HG03571 (cell line): Measurements from ENCODE around the gene MXD1.
A peak's percentile ranks its signal among the peaks of the same experiment; 100 is the strongest.
"Not testable (repeated sequence)": the region's sequence is repeated elsewhere in the genome, so short reads cannot be mapped to it uniquely, and the experiment has no call there.

Experiments used
- ATAC-seq: cut with Tn5 transposase; IDR thresholded peaks from one replicate; pipeline ENCODE4 v1.9.1; 2021; ENCODE audit not compliant: unreplicated experiment

Gene MXD1

DNA sequence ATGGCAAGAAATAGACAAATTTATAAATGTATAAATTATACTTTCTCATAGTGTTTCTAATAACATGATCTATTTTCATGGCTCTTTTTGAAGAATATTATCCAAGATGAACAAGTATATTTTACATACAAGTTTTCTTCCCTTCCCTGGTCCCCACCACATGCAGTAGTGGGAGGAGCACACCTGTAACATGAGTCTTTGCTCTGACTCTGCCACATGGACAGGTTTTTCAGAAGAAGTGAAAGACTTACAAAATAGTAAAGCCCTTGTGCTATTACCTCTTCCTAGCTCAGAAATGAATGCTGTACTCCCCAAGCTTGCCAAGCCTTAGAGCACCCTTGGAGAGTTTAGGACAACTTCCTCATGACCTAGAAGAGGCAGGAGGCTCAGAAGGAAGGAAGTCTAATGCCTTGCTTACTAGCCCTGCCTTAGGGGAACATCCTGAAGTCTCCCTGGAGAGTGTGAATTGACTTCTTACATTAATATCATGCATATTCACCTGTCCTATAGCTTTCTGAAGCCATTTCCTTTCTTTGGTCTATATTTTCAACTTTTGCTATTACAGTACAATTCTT lies 18.4 kb downstream of the MXD1 start:
- no peak for ATAC-seq

DNA sequence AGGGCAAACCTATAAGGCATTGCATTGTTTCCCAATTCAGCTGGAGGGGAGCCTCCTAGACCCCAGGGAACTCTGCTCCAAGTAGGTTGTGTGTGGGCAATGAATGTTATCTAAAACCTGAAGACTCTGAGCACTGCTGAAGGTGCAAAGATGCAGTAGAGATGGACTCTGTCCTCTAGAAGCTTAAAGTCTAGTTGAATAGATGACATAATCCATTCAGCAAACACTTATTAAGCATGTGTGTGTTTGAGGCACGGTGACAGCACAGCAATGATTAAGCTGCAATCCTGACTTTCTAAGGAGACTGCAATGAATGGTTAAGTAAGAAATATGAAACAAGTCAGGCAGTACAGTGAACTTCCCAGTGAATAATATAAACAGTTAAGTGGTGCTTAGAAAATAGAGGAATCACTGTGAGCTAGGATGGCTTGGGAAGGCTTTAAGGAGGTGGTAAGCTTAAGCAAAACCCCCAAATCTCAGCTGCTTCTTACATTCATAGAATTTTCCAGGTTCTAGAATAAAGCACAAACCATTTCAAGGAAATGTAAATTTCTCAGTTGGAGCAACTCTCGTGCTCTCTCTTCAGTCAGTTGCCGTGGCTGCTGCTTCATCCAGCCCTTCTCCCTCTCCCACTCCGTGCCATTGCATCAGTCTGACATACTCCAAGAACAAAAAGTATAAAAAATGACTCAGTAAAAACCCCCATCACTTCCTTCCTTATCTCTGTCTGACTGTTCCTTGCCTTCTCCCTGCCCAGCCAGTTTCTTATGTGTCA lies 19.1 kb downstream of the MXD1 start:
- no peak for ATAC-seq

DNA sequence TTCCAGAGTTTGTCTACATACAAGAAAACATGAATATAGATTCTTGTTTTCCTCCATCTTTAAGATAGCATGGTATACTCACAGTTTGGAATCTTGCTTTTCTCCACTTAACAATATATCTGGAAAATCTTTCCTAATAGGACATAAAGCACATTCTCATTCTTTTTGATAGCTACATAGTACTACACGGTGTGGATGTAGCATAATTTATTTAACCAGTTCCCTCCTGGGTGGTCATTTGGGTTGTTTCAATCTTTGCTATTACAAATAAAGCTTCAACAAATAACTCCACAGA lies 19.7 kb downstream of the MXD1 start:
- ATAC-seq: no peak

DNA sequence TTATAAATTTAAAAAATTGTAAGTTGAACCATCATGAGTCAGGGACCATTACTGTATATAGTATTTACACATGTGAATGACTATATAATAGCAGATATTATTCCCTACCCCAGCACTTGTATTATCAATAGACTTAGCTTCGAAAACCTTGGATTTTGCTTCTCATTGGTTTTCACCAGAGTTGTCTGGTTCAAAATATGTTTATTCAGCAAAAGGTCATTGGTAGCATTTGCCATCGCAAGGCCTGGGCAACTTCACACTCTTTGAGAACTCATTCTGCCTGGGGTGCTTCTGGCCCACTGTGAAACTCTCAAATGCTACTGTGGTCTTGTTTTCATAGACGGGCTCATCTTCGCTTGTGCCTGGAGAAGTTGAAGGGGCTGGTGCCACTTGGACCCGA lies 20.1 kb downstream of the MXD1 start:
- no peak for ATAC-seq

DNA sequence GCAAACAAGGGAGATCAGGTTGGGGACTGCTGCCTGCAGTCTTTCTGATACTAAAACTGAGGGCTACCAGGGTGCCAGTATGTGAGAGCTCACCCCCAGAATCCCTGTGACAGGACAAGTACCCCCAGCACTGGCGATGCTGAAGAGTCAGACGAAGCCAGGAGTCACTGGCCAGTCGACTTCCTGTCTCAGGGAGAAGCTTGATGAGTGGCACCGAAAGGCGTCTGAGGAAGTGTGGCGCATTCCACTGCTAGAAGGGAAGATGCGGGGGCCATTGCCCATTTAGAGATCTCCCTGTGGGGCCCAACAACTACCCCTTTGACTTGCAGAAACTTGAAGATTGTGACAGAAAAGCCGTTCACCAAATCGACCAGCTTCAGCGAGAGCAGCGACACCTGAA lies 22.0 kb downstream of the MXD1 start:
- ATAC-seq: no peak

DNA sequence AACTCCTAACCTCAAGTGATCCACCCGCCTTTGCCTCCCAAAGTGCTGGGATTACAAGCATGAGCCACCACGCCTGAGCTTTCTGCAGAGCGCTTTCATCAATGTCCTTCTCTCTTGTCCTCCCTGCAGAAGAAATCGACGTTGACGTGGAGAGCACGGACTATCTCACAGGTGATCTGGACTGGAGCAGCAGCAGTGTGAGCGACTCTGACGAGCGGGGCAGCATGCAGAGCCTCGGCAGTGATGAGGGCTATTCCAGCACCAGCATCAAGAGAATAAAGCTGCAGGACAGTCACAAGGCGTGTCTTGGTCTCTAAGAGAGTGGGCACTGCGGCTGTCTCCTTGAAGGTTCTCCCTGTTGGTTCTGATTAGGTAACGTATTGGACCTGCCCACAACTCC lies 23.1 kb downstream of the MXD1 start:
- no peak for ATAC-seq

DNA sequence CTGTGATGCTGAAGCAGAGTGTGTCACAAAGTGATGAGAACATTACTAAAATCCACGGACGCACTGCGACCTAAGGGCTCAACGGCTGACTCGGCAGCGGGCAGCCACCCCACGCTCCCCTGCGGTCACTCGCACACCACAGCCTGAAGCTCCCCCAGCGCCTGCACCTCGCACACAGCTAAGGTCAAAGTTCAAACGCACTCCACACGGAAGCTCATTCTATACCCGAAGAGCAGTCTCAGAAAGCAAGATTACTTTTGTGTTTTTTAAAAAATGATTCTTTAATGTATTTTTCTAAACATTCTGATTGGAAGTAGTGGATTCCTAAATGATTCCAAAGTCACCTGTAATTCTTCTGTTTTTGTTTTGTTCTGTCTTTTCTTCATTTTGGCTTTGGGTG lies 24.8 kb downstream of the MXD1 start:
- ATAC-seq: no peak

DNA sequence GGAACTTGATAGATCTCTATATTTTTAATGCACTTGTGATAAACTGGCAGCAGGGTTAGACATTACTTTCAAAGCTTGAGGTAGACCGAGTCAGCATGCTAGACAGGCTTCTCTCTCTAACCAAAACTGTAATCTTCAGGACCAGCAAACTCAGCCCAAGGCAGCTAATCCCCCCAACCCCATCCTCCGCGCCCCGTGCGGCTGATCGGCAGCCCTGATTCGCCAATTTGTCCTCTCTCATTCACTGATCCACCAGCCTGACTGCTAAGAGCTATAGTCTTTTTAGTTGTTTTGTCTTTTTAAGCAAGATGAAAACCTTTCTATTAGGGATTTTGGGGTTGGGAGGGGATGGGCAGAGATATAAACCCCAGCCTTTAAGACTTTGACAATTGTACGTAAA lies 25.8 kb downstream of the MXD1 start:
- no peak for ATAC-seq

DNA sequence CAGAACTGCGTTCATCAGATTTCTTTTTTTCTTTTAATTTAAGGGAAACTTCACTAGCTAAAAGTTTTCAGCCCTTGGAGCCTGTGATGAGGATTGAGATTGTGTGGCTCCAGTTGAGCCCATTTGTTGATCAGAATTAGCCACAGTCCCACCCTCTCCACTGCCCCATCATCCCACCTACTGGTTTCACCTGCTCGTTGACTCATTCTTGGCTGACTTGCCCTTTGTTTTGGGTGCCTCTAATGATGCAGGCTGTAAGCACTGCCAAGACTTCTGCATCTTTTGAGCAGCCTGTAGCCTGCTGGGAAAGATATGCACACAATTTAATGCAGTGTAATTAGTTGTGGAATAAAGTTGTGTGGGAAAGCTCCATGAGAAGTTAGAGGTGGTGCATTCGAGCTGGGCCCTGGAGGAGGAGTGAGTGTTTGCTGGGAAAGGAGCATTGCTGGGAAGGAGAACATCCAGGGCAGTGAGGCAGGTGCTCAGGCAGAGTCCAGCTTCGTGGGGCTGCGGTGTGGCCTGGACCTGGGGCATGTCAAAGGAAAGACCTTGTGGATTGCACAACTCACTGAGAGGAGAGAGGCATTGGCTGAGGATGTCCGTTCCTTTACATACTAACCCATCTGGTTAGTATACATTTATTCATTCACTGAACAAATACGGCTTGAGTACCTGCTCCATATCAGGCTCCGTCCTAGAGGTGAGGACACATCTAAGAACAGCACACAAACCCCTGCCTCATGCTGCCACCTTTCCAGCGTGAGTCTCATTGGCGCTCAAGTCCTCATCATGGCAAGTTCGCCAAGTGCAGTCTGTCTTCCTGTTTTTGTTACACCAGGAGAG lies 28.3 kb downstream of the MXD1 start:
- no peak for ATAC-seq

DNA sequence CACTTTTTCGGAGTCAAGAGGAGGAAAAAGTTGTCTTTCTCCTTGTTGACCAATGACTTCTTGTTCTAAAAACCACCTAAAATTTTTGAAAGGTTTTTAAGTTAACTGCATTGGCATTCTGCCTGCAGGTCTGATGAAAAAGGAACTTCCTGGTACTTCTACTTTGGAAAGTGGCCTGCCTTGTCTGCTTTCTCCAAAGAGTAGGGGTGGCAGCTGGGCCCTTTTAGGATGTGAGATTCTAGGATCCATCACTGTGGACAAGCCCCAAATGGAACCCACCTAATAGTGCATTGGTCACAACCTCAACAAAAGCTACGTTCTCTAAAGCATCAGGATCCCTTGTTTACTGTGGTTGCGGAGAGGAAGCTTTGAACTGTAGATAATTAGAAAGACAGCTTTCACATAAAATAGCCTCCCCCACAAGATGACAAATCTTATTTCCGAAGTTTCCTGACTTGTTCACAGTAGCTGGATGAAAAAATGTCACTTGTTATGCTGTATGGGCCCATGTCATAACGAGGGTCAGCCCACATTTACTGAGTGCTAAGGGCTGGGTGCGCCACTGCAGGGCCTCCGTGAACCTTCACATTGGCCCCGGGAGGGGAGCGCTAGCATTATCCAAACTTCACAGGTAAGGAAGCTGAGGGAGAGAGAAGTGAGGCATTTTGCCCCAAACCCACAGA lies 29.1 kb downstream of the MXD1 start:
- no peak for ATAC-seq

DNA sequence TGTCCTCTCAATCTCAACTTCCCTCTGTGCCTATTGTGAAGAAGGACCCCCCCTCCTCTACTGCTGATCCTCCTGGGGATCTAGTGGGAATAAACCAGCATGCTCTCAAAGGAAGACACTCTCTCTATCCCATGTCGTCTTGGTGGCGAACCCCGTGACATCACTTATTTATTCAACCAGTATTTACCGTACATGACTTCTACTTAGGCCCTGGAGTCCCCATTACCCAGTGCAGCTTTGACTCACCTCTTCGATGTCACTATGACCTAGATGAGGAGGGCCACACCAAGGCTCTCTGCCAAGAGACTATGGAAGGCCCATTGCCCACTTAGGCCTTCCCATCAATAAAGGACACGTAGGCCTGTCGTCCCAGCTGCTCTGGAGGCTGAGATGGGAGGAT lies 29.8 kb downstream of the MXD1 start:
- ATAC-seq: no peak

DNA sequence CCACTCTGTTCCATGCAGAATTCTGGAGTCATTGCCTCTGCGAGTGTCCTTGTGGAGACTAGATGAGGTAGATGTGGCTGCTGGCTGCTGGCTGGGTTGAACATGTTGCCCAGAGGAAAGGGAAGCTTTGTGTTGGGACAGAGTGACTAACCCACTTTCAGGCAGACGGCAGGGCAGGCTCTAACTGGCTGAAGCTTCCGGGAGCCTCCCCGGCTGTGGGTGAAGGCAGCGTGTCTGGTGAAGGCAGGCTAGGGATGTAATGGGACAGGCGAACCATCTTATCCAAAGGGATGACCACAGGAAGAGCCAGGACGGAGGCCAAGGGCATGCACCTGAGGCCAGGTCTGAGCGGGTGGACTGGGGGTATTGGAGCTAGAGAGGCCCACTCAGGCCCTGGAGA lies 30.5 kb downstream of the MXD1 start:
- no peak for ATAC-seq

DNA sequence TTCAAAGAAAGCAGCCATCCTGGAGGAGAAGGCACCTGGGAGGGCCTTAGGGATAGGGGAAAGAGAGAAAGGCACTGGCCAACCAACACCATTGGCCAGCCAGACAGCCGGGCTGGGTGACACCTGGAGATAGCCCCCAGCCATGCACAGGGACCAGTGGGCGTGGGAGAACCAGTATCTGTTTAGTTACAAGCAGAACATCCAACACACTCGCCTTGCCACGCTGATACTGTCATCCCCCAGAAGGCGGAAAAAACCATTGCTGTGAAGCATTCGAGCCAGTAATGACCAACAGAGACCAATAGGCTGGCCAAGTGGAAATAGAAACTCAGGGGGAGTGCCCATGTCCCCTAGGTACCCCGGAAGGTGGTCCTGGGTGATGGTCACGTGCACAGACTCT lies 31.0 kb downstream of the MXD1 start:
- no peak for ATAC-seq

DNA sequence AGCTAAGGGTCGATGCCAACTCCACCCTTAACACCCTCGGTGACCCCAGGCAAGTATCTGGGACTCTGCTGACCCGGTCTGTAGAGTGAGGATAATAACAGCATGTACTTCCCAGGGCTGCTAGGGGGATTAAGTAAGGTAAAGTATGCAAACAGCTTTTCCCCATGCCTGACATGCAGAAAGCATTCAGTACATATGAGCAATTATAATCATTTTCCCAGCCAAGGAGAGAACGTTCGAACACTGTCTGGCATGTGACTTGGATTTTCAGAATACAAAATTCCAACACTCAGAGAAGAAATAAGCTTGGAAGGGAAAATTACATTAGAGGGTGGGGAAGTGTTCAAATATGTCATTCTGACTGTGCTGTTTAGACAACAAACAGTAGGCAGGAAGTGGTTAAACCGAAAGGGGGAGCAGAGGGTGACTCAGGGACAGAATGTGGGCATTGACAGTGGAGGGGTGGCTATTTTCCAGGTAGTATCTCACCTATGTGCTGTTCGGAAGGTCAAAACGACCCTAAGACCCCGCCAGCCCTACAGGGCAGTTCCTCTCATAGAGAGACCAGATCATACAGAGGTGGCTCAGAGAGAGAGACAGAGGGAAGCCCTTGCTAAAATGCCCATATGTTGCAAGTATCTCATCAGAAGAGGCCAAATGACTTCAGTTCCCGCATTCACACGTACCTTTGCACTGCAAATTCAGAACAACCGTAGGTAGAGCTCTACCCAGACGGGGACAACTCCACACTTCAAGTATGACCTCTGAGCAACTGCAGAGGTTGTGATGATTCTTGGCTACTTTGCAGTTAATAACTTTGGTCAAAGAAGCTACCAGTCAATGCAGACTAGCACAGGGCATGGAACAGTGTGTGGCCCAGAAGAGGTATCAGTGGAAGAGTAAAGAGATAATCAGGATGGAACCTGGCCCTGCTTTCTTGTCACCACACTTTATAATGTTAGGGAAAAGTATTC lies 31.7 kb downstream of the MXD1 start:
- ATAC-seq: peak; percentile 87

DNA sequence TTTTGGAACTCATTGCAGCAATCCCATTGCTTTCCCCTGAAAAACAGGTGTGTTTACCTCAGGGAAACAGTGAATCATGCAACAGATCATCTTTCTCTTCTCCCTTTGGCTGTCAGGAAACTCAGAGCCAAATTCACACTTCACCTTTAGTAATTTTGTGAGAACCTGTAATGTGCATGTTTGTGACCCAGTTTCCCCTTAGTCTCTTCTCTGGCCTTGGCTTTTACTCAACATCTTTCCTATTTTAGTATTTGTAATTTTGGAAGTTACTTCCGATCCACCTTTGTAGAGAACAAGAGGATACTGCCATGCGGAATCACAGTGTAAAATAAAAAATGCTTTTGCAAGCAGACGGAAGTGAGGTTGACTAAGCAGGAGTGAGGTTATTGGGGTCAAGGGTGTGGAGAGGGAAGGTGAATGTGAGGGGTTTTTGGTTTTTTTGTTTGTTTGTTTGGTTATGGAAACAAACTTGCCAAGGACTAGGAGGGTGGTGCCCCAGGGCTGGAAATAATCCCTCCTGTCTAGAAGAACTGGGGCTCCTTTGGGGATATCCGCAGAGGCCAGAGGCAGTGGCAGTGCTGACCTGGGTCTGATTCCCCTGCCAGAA lies 32.5 kb downstream of the MXD1 start:
- ATAC-seq: no peak

DNA sequence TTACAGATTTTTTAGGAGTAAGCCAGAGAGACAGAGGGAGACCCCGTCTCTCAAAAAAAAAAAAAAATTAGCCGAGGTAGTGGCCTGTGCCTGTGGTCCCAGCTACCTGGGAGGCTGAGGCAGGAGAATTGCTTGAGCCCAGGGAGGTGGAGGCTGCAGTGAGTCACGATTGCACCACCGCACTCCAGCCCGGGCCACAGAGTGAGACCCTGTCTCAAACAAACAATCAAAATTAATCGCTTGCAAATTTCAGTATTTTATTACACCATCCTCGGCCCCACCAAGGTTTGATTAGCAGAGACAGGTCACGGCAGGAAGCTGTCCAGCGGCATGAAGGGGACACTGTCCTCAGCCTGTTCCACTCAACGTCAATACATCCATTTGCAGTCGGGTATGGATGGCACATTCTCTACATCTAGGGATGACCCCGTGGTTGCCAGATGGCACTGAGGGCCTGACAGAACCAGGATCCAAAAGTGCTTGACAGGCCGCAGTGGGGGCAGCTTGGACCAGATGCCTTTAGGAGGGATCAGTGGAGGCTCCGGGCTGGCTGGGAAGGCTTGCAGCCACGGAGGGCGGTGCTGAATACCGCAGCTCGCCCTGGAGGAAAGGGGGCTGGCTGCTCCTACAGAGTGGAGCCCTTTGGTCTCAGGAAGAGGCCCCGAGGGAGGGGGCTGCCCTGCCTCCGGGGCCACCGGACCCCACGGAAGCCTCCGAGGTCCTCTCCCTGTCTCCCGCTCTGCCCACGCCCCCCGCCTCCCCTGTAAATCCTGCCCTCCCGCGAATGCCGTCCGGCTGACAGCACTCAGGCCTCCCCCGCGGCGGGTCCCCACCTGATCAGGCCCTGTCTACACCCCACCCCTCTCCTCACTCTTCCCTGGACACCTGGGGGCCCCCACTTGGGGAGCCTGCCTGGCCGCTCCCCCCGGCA lies 33.4 kb downstream of the MXD1 start:
- no peak for ATAC-seq

DNA sequence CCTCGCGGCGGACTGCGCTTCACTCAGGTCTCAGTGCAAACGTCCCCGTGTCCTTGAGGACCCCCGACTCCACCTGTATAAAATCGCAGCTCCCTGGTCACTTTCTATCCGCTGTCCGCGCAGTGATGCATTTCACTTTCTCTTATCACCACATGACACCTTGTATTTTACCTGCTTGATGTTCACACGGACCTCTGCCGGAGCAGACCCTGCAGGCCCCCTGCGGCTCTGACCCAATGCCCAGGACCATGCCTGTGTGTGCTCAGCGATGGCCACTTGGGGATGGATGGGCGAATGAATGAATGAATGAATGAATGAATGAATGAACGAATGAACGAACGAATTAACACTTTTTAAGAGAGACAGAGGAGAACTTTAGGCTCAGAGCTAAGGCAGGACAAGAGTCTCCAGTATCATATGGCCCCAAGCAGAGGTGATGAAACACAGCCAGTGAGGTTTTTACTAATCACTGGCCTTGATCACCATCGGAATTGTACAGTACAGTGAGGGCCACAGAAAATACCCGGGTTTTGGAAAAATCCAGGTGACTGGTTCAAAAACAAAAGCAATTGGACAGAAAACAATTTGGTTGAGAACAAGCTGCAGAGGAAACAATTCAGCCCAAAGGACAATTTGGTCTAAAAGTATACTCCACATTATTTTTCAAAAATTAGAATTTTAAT lies 34.2 kb downstream of the MXD1 start:
- no peak for ATAC-seq

DNA sequence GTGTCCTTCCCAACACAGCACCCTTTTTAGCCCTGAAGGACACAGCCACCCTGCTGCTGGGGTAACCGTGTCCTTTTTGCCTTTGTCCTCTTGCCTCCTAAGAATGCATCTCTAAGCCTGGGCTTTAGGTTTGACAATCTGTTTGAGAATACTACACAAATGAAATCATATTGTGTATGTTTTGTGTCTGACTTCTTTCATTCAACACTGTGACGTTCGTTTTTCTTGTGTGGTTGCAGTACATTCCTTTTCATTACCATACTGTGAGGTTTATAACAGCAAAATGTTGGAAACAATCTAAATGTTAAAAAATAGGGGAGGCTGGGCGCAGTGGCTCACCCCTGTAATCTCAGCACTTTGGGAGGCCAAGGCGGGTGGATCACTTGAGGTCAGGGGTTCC lies 35.3 kb downstream of the MXD1 start:
- ATAC-seq: no peak

DNA sequence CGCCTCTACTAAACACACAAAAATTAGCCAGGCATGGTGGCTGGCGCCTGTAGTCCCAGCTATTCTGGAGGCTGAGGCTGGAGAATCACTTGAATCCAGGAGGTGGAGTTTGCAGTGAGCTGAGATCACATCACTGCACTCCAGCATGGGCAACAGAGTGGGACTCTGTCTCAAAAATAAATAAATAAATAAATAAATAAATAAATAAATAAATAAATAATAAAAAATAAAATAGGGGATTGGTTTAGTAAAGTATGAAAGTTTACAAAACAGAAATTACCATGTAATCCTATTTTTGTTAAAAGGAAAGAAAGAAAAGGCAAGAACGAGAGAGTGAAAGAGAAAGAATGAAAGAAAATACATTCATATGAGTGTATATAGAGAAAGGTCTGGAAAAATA lies 35.8 kb downstream of the MXD1 start:
- ATAC-seq: not testable (repeated sequence)
